Hindlimb muscle (tissue), 1 donor: ENCODE results near the gene BCL2A1. TPM values are rescaled to one million over a fixed set of nuclear protein-coding genes. Genes with fewer than 3 reads are reported as not detected.
"Not testable (repeated sequence)": the region's sequence is repeated elsewhere in the genome, so short reads cannot be mapped to it uniquely, and the experiment has no call there.

Experiments used
- DNase-seq: peaks from one replicate; pipeline ENCODE4 v3.0.0-alpha.2; 2013
- polyA plus RNA-seq: library from polyadenylated mRNA; unstranded; fragments of 120-200 nt; gene quantifications from one replicate; pipeline ENCODE4 v1.2.1, GENCODE V29; 2013; ENCODE audit not compliant: insufficient read length

Gene BCL2A1
- polyA plus RNA-seq, 1 donor, result 0.34 TPM

GRCh38 chr15:79922512-79923078 lies 48.4 kb downstream of the BCL2A1 start:
- DNase-seq, result no peak

DNA sequence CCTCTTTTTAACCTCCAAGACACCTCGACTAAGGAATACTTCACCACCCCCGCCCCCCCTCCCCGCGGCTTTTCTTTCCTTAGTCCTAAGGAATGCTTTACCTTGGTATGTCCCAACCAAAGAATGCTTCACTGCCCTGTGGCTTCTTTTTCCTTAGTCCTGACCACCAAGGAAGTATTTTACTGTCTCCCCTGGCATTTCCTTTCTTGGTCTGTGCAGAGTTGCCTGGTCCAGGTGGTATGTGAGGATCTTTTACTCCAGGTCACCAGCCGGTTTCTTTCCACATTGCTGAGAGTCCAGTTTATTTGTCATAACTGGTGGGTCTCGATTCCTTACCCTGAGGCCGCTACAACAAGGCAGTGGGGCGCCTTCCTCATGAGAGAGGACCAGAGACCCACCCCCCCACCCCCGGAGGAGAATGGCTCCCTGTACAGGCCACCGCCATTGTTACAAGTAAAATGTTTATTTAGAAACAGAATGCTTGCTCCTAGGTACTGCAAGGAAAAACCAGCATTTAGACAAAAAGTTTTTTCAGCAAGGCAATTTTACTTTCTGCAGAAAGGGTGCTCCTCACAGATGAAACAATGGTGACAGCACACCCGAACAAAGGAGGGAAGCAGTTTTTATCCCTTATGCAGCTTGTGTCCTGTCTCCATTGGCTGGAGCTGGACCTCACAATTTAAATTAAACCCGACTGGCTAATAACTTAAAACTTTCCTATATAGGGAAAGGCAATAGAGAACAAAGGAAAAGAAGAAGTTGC lies 51.1 kb downstream of the BCL2A1 start:
- no peak for DNase-seq

- DNase-seq, result no peak
Observed at GRCh38 chr15:79919090-79919748, 51.8 kb downstream of the BCL2A1 start.

- no peak for DNase-seq
Observed at GRCh38 chr15:79918278-79918677, 52.7 kb downstream of the BCL2A1 start.

DNA sequence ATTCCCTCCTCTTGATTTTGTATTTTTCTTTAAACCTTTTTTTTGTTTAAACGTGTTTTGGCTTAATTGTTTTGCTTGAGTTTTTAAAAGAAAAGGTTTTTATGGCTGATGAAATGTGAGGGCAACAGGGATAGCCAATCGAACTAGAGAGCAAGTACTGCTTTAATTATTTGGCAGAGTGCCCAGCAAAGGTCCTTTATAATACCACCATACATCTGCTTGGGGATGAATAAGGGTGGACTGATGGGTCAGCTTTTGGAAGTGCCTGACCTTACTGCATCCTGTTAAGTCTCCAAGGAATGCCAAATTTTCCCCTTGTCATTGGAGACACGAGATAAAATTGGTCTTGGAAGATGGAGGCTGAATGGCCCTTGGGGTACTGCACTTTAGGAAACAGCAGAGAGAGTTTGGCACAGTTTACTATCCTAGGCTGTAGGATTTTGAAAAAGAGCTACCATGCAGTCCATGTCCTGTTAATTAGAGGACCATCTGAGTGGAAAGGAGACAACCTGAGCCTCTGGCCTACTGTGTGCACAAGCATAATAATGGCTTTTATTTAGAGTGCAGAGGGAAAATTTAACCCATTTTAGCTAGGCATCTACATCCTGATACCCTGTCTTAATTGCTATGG lies 54.4 kb downstream of the BCL2A1 start:
- no peak for DNase-seq

- not testable (repeated sequence) for DNase-seq
Observed at GRCh38 chr15:79915776-79916501, 55.1 kb downstream of the BCL2A1 start.

DNA sequence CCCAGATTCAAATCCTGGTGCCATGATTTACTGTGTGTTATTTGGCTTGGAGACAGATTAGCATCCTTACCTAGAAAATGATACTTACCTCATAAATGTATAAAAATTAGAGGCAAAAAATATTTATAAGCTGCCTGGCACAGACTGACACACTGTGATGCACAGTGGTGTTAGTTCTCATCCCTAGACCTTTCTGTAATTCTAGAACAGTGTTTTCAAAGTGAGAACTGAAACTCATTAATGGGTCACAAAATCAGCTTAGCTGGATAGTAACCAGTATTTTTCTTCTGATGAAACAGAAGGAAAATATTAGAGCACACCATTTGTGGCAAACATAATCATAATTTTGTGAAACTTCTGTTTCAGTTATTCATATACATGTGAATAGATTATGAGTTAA lies 56.3 kb downstream of the BCL2A1 start:
- no peak for DNase-seq

Other genes starting within 250 kb of the BCL2A1 start
- 19.3 TPM for gene MTHFS, start 74.2 kb downstream of the BCL2A1 start, polyA plus RNA-seq
- gene ZFAND6, start 88.5 kb upstream of the BCL2A1 start, polyA plus RNA-seq, result 98.1 TPM
- 16.9 TPM for gene FAH, start 181.8 kb upstream of the BCL2A1 start, polyA plus RNA-seq